Measurements from ENCODE around the gene TESK1. TPM values are rescaled to one million over a fixed set of nuclear protein-coding genes. Genes with fewer than 3 reads are reported as not detected.
A peak's percentile ranks its signal among the peaks of the same experiment; 100 is the strongest.

TESK1 gene
- total RNA-seq, 1 donor from 2014 or later, result 42.4 TPM

DNA sequence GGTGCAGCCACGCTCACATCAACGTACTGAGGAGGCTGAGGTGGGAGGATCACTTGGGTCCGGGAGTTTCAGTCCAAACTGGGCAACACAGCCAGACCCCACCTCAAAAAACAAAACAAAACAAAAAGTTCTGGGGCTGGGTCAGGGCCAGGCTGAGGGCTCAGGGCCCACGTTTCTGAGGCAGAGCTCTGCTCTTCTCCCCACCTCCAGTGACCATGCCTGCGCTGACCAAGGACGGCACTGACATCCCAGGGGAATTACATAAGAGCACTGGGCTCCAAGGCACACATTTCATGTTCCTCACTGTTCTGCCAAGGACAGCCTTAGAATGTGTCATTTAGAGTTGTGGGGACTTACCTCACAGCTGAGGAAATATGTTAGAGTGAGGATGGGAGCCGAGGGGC, 40.4 kb upstream of the TESK1 start:
- H3K27me3 Mint-ChIP-seq, result peaks cover 2% of the 10 kb centered on the region
- H3K4me1 Mint-ChIP-seq (ENCODE audit: unreplicated experiment), result peaks cover 12% of the 10 kb centered on the region
- DNase-seq (ENCODE audit: extremely low spot score, unreplicated experiment), result no peak
- no peak overlapping the region for H3K4me3 Mint-ChIP-seq
- H3K27ac Mint-ChIP-seq, result no peak overlapping the region
- H3K9me3 Mint-ChIP-seq, result no peaks in the 10 kb centered on the region
- H3K36me3 Mint-ChIP-seq, result no peaks in the 10 kb centered on the region
- TF ChIP-seq, protein P1, sequence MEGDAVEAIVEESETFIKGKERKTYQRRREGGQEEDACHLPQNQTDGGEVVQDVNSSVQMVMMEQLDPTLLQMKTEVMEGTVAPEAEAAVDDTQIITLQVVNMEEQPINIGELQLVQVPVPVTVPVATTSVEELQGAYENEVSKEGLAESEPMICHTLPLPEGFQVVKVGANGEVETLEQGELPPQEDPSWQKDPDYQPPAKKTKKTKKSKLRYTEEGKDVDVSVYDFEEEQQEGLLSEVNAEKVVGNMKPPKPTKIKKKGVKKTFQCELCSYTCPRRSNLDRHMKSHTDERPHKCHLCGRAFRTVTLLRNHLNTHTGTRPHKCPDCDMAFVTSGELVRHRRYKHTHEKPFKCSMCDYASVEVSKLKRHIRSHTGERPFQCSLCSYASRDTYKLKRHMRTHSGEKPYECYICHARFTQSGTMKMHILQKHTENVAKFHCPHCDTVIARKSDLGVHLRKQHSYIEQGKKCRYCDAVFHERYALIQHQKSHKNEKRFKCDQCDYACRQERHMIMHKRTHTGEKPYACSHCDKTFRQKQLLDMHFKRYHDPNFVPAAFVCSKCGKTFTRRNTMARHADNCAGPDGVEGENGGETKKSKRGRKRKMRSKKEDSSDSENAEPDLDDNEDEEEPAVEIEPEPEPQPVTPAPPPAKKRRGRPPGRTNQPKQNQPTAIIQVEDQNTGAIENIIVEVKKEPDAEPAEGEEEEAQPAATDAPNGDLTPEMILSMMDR (conservative IDR thresholded peaks at IDR 0.05), result no peak

DNA sequence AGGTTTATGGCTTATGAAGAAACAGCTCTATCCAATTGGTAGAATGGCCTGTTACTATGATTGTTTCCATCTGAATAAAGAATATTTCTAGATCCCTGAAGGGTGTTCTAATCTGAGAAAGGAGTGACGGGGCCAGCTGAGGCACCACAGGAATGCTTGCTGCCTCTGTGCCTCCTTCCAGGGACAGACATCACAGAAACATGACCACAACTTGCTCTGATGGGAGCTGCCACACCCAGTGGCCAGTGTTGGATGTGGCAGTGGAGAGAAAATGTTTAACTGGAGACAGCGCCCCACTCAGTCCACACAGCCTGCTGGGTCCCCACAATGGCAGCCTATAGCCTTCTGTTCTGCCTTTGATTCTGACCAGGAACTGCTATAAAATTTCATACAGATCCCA, 38.6 kb upstream of the TESK1 start:
- no peaks in the 10 kb centered on the region for H3K9me3 Mint-ChIP-seq
- peaks cover 2% of the 10 kb centered on the region for H3K27me3 Mint-ChIP-seq
- H3K27ac Mint-ChIP-seq, result no peak overlapping the region
- TF ChIP-seq, protein P1 (conservative IDR thresholded peaks at IDR 0.05), result peak; percentile 36
- peaks cover 12% of the 10 kb centered on the region for H3K4me1 Mint-ChIP-seq (ENCODE audit: unreplicated experiment)
- H3K4me3 Mint-ChIP-seq, result no peak overlapping the region
- no peaks in the 10 kb centered on the region for H3K36me3 Mint-ChIP-seq
- DNase-seq (ENCODE audit: extremely low spot score, unreplicated experiment), result no peak

DNA sequence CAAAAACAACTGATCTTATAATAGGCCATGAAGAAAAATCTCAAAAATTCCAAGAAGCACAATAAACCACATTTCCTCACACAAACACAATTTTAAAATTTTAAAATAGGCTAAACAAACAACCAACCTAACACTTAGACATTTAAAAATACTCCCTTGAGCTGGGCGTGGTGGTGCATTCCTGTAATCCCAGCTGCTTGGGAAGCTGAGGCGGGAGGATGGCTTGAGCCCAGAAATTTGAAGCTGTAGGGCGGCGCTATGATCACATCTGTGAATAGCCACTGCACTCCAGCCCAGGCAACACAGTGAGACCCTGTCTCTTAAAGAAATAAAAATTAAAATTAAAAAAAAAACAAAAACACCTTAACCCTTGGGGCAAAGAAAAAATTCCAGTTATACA, 36.9 kb upstream of the TESK1 start:
- H3K27me3 Mint-ChIP-seq, result peaks cover 2% of the 10 kb centered on the region
- no peak overlapping the region for H3K4me3 Mint-ChIP-seq
- H3K27ac Mint-ChIP-seq, result no peak overlapping the region
- TF ChIP-seq, protein P1 (conservative IDR thresholded peaks at IDR 0.05), result no peak
- H3K36me3 Mint-ChIP-seq, result no peaks in the 10 kb centered on the region
- peaks cover 12% of the 10 kb centered on the region for H3K4me1 Mint-ChIP-seq (ENCODE audit: unreplicated experiment)
- DNase-seq (ENCODE audit: extremely low spot score, unreplicated experiment), result no peak
- no peaks in the 10 kb centered on the region for H3K9me3 Mint-ChIP-seq

DNA sequence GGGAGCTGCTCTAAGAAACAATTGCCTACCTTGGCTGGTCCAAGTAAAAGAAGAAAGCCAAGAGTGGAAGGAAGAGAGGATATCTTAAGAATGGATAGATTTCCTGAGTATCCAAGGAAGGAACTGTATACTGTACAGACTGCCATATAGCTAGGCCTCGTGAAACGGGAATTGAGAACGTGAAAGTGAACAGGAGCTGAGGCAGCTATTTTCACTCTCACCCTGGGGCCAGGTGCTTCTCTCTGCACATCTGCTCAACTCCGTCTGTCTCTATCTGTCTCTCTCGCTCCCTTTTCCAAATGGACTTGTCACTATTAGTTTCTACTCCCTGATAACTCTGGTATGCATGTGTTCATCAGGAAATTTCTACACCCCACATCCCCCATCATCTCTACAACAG, 35.9 kb upstream of the TESK1 start:
- peaks cover 2% of the 10 kb centered on the region for H3K4me1 Mint-ChIP-seq (ENCODE audit: unreplicated experiment)
- TF ChIP-seq, protein P1 (conservative IDR thresholded peaks at IDR 0.05), result no peak

DNA sequence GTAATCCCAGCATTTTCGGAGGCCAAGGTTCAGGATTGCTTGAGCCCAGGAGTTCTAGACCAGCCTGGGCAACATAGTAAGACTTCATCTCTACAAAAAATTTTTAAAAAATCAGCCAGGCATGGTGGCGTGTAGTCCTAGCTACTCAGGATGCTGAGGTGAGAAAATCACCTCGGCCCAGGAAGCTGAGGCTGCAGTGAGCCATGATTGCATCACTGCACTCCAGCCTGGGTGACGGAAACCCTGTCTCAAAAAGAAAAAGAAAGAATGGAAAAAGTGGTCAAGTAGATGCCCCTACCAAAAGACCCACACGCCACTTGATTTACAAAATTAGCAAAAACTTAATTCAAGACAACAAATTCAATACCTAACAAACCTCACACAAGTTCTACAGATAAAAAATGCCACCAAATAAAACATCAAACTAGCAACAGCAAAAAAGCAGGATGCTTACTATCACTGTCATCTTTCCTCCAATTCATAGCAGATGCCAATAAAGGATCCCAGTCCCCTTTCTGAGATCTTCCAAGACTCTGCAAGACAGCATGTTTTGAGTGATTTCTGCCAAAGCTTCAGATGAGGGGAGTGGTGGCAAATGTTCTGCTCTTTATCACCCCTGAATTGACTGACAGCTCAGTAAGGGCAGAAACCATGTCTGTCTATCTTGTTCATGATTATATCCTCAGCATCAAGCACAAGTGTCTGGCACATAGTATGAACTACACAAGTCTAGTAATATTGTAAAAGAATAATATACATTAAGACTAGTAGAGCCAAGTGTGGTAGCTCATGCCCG, 34.2 kb upstream of the TESK1 start:
- TF ChIP-seq, protein P1 (conservative IDR thresholded peaks at IDR 0.05), result no peak
- Mint-ChIP-seq H3K9me3 (no peaks in the 10 kb centered on the region), H3K4me3 (no peak overlapping the region), H3K27me3 (no peaks in the 10 kb centered on the region), H3K27ac (no peak overlapping the region), H3K4me1 (ENCODE audit: unreplicated experiment) (no peaks in the 10 kb centered on the region), H3K36me3 (no peaks in the 10 kb centered on the region)
- no peak for DNase-seq (ENCODE audit: extremely low spot score, unreplicated experiment)

More for the DNA sequence above, 35.9 kb upstream of the TESK1 start:
- Mint-ChIP-seq H3K9me3 (no peaks in the 10 kb centered on the region), H3K27me3 (peaks cover 2% of the 10 kb centered on the region), H3K27ac (no peak overlapping the region), H3K36me3 (no peaks in the 10 kb centered on the region), H3K4me3 (no peak overlapping the region)
- DNase-seq (ENCODE audit: extremely low spot score, unreplicated experiment), result no peak
